BE2C (cell line): ENCODE data around the gene LRRC8D.

Experiments used
- DNase-seq: peaks from one replicate; pipeline ENCODE4 v3.0.0-alpha.2; 2020
- H3K27me3 ChIP-seq: fragments of 250-450 bp; sonication (Bioruptor Pico); 2 replicates; pipeline ENCODE4 v1.5.1; 2020; ENCODE audit warnings: mild to moderate bottlenecking
- H3K36me3 ChIP-seq: fragments of 250-450 bp; sonication (Bioruptor Pico); 2 replicates; pipeline ENCODE4 v1.5.1; 2020; ENCODE audit warnings: mild to moderate bottlenecking
- H3K4me1 ChIP-seq: fragments of 250-450 bp; sonication (Bioruptor Pico); 2 replicates; pipeline ENCODE4 v1.5.1; 2020
- H3K4me3 ChIP-seq: 2 replicates; pipeline ENCODE4 v1.5.1; 2011; ENCODE audit warnings: low read depth, low read length
- H3K9me3 ChIP-seq: fragments of 250-450 bp; sonication (Bioruptor Pico); 2 replicates; pipeline ENCODE4 v1.5.1; 2020
- CTCF ChIP-seq: IDR thresholded peaks from 2 replicates; pipeline ENCODE4 v1.5.1; 2012; ENCODE audit warnings: mild to moderate bottlenecking, low read depth, low read length

Gene LRRC8D

GRCh38 chr1:89890085-89890752 is 69.4 kb downstream of the LRRC8D start:
- H3K27me3 ChIP-seq = no peaks in the 10 kb centered on the region
- DNase-seq = peak; percentile 20
- H3K4me3 ChIP-seq = no peak overlapping the region
- peaks cover 13% of the 10 kb centered on the region for H3K4me1 ChIP-seq
- no peaks in the 10 kb centered on the region for H3K9me3 ChIP-seq
- no peak for TF ChIP-seq CTCF
- no peaks in the 10 kb centered on the region for H3K36me3 ChIP-seq

- no peak for TF ChIP-seq CTCF
- Histone ChIP-seq H3K36me3 (no peaks in the 10 kb centered on the region), H3K4me1 (peaks cover 10% of the 10 kb centered on the region)
Observed at GRCh38 chr1:89892816-89893215, 72.0 kb downstream of the LRRC8D start.

GRCh38 chr1:89894210-89895201 is 73.7 kb downstream of the LRRC8D start:
- H3K4me3 ChIP-seq = no peak overlapping the region
- H3K27me3 ChIP-seq = no peaks in the 10 kb centered on the region
- TF ChIP-seq CTCF = no peak
- H3K4me1 ChIP-seq = no peaks in the 10 kb centered on the region
- no peak for DNase-seq
- no peaks in the 10 kb centered on the region for H3K9me3 ChIP-seq
- no peaks in the 10 kb centered on the region for H3K36me3 ChIP-seq

More at GRCh38 chr1:89892816-89893215, 72.0 kb downstream of the LRRC8D start:
- DNase-seq = no peak
- H3K27me3 ChIP-seq = no peaks in the 10 kb centered on the region
- H3K4me3 ChIP-seq = no peak overlapping the region
- no peaks in the 10 kb centered on the region for H3K9me3 ChIP-seq

- no peak for TF ChIP-seq CTCF
- no peaks in the 10 kb centered on the region for H3K9me3 ChIP-seq
- H3K27me3 ChIP-seq = no peaks in the 10 kb centered on the region
- DNase-seq = no peak
- no peaks in the 10 kb centered on the region for H3K36me3 ChIP-seq
- no peak overlapping the region for H3K4me3 ChIP-seq
- no peaks in the 10 kb centered on the region for H3K4me1 ChIP-seq
Observed at GRCh38 chr1:89896105-89896942, 75.5 kb downstream of the LRRC8D start.

GRCh38 chr1:89897347-89898133 is 76.7 kb downstream of the LRRC8D start:
- Histone ChIP-seq H3K4me3 (no peak overlapping the region), H3K9me3 (no peaks in the 10 kb centered on the region), H3K27me3 (no peaks in the 10 kb centered on the region), H3K4me1 (no peaks in the 10 kb centered on the region), H3K36me3 (no peaks in the 10 kb centered on the region)
- DNase-seq = no peak
- no peak for TF ChIP-seq CTCF
